HG03571 (cell line): ENCODE measurements around the gene FOXP4.

Experiments used
- ATAC-seq: cut with Tn5 transposase; IDR thresholded peaks from one replicate; pipeline ENCODE4 v1.9.1; 2021; ENCODE audit not compliant: unreplicated experiment

FOXP4 gene

DNA sequence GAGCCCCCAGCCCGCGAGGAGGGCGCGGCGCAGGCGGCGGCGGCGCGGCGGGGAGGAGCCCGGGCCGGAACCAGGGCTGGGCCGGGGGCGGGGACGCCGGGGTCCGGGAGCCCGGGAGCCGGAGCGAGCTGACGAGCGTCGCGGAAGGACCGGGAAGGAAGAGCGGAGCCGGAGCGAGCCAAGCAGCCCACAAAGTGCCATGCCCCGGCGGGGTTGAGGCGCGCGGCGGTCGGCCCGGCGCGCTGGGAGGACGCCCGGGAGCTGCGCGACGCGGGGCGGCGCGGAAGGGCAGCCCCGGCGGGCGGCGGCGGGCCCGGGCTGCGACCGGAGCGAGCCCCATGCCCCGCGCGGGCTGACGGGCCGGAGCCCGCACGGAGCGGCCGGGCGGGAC, 289 bp downstream of the FOXP4 start:
- peak; percentile 38 for ATAC-seq

DNA sequence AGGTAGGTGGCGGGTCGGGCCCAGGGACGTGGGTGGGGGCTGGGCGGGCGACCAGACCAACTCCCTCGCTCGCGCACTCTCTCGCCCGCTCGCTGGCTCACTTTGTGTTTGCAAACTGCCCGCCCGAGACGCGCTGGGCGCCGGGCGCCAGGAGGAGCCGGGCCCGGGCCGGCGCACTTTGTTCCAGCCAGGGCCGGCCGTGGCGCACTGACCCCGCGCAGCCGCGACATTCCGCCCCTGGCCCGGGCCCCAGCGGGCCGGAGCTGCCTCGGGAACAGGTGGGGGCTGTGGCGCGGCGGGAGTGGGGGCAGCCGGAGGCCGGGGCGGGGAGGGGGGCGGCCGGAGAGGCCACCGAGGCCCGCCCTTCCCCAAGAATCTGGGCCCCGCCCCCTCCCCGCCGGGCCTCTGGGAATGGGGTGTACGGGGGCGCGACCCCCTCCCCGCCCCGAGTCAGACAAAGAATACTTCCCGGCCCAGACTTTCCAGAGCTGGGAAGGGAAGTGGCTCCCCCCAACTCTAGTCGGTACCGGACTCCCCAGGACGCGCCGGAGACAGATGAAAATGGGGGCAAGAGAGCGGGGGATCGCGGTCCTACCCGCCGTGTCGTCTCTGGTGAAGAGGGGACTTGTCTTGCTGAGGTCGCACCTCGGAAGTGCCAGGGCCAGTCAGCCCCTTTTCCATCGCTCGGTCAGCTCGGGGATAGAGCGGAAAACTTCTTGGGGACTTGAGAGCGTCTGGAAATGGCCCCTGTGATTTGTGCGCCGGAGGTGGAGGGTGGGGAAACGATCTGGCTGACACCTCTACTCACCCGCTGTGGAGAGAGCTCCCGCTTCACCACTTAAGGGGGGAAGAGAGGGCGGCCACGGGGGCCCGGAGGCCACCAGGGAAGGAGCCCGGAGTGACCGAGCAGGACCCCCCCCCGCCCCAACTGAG, 951 bp downstream of the FOXP4 start:
- peak; percentile 10 for ATAC-seq

DNA sequence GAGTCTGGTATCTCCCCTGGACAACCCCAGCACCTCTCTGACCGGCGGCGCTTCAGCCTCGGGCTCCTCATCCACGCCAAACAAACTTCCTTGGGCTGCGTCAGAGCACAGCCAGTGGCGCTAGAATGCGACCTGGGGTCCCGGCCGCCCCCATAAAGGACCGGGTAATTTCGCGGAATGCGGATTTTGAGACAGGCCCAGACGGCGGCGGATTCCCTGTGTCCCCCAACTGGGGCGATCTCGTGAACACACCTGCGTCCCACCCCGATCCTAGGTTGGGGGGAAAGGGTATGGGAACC, 1.6 kb downstream of the FOXP4 start:
- no peak for ATAC-seq

DNA sequence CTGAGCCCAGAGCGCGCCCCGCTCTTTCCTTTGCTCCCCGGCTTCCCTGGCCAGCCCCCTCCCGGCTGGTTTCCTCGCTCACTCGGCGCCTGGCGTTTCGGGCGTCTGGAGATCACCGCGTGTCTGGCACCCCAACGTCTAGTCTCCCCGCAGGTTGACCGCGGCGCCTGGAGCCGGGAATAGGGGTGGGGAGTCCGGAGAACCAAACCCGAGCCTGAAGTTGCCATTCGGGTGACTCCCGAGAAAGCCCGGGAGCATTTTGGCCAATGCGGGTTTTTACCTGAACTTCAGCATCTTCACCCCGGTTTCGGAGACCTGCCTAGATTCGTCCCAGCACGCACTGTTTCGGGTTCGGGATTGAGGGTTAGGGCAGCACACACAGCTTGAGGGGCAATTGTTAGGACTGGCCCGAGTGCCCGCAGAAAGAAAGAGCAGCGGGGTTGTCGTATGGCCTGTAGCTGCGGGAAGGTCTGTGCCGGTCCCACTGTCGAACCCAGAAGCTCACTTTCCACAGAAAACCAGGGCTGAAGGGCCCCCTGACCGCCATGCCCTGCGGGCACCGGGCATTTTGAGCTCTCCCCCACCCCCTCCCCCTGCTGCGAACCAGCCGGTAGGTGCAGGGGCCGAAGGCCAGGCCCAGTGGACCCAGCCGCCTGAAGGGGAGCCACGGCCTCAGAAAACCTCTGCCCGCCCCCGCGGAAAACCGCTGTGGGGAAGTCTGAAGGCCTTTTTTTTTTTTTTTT, 2.1 kb downstream of the FOXP4 start:
- no peak for ATAC-seq

DNA sequence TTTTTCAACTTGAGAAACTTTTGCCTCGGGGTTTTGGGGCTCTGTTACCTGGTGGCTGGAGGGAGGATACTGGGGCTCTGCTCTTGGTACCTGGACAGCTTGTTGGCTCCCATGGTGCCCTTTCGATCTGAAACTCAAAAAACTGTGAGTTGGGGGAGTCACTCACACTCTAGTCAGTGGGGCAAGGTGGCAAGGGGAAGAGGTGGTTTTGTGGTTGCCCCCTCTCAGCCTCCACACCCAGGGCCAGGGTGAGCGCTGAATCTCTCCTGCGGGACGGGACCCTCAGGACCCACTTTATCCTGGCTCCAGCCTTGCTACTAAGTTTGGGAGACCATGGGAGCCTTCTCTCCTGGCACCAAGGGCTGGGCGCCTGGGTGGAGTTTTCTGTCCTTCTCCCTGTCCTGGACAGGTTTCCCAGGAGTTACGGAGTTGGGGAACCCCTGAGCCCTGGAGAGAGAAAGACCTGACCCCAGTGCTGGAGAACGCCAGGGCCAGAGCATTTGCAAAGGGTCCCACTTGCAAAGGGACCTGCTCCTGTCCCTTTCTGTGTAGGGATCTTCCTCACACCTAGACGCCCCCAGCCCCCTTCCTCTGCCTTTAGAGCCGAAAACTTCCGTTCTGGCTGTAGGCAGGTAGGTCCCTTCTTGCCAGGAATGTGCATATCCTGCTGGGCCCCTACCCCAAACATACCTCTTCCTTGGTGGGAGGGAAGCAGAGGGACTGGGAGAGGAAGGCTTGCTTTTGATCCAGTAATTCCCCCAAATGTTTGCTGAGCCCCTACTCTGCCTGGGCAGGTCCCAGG, 2.9 kb downstream of the FOXP4 start:
- ATAC-seq: no peak

DNA sequence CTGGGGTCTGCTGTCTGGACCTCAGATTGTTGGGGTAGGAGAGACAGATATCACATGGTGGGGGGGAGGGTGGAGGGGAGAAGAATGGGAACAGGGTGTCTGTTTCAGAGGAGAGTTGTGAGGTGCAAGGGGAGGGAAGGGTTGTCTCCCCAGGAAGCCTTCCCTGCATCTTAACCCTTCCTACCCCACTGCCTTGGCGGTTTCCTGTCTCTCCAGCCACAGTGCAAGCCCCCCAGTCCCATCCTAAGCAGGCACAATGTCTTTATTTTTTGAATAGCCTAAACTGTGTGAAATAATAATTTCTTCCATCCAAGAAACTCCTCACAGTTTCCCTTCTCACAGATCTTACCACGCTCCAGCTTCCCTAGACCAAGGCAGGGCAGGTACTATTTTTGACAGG, 3.5 kb downstream of the FOXP4 start:
- ATAC-seq: no peak

DNA sequence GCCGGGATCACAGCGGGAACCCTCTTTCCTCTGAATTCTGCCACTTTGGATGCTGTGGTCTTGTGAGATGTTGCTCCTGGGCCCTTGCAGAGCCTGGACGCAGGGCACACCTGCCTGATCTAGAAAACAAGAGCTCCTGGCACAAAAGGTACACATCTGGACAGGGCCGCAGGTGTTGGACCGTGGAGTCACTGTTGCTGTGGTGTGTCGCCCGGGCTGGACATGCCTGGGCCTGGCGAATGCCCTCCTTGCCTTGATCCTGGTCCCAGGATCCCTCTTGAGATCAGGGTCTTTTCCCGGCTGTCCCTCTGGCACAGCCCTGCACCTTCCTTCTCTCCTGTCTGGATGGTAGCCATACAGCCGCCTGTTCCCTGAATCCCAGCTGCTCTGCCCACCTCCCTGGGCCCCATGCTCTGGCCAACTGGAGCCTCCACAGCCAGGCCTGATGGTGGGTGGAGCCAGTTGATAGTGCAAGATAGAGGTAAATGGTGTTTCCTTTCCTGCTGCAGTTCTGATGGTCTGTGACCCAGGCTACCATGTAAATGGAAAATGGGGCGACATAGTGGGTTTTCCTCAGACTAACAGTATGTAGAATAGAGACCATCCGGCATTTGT, 5.0 kb downstream of the FOXP4 start:
- ATAC-seq: no peak

DNA sequence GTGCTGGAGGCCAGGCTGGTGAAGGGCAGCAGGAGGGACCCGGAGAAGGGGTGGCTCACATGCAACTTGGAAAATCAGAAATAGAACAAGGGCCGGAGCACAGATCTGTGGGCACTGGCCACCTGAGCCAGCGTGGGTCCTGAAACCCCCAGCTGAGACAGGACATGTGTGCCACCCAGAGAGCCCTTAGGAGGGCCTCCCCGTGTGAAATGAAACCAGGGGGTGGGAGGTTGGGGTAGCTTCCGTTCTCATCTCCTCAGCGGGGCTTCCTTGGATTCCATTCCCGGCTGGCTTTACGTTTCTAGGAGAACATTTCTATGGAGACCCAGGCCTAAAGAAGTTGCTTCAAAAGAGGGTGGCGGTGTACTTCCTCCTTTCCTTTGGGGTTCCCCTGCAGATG, 5.7 kb downstream of the FOXP4 start:
- no peak for ATAC-seq

DNA sequence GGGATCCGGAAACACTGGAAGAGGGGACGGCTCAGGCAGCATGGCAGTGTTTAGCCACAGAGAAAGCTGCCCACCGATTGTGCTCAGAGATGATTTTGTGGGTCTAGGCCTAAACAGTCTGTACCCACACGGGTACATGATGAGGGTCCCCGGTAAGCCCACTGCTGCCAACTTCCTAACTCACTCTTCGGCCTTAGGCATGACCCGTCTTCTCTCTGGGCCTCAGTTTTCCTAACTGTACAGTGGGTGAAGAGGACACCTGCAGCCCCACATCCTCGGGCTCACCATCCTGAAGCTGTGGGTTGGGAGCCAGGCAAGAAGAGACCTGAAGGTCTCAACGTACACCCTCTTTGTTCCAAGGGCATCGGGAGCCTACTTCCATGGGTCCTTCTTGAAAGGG, 6.5 kb downstream of the FOXP4 start:
- ATAC-seq: no peak

DNA sequence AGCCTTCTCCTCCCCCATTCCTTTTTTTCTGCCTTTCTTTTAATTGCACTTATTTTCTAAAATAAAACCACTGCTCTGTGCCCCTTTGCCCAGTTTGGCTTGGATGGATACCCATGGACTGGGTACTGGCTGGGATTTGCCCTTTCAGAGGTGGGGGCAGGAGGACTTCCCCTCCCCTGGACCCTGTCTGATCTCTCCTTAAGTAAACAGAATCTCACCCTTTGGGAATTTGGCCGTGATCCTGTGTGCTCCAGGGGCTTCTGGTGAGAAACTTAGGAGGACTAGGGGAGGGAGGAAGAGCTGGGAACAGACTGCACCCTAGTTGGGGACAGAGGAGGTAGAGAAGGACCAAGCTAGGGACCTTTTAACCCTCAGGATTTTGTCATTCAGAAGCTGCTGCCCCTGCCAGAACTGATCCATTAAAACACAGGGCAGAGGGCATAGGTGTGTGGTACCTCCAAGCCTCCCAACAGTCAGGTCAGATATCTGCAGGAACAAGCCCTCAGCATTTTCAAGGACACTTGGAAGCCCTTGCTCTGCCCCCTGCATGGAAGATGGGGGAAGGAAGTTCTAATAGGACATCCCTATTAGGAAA, 7.3 kb downstream of the FOXP4 start:
- no peak for ATAC-seq

DNA sequence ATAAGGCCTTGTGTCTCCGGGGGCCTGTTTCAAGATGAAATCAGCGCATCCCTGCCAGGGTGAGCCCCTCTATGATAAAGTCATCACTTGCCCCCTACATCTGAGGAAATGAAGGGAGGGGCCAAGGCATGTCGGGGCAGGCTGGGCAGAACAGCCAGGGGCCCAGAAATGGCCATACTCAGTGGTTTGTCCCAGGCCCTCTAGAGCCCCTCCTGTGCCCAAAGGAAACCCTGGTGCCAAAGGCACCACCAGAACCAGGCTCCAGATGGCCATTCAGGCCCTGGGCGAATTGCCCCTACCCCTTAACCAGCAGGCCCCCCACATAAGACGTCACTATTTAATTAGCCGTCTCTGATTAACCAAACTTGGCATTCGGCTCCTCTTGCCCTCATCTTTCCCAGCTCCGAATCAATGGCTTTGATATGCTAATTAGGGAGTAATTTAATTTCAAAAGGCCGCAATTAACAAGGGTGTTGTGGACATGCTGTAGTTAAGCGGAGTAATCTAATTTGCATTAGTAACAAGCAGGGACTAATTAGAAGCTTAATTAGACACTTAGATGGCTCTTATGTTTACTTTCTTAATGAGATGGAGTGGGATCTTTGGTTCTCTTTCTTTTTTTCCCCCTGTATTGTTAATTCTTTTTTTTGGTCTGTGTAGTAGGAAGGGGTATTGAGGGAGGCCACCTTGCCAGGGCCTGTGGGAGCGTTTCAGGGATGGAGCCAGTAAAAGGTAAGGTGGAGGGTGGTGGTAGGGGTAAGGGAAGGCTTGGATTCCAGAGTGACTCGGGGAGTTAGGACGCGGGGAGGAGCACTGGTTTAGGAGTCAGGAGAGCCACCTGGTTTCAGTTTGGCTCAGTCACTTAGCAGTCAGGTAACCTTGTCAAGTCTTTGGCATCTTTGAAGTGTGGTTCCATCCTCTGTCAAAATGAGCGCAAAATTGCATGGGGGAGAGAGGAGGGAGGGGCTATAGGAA, 9.4 kb downstream of the FOXP4 start:
- ATAC-seq: no peak

DNA sequence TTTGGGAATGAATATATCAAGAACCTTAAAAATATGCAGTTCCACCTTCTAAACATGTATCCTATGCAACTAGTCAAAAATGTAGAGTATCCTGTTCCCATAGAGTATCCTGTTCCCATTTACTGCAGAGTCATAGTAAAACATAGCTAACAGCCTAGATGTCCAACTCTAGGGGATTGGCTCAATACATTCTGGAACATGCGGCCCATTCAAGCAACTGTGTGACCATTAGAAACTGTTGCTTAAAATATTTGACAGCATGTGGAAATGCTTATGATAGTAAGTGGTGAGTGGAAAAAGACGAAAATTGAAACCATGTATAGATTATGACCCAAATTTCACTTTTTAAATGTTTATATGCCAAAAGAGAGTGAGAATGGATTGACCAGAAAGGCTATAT, 11.2 kb downstream of the FOXP4 start:
- ATAC-seq: no peak

DNA sequence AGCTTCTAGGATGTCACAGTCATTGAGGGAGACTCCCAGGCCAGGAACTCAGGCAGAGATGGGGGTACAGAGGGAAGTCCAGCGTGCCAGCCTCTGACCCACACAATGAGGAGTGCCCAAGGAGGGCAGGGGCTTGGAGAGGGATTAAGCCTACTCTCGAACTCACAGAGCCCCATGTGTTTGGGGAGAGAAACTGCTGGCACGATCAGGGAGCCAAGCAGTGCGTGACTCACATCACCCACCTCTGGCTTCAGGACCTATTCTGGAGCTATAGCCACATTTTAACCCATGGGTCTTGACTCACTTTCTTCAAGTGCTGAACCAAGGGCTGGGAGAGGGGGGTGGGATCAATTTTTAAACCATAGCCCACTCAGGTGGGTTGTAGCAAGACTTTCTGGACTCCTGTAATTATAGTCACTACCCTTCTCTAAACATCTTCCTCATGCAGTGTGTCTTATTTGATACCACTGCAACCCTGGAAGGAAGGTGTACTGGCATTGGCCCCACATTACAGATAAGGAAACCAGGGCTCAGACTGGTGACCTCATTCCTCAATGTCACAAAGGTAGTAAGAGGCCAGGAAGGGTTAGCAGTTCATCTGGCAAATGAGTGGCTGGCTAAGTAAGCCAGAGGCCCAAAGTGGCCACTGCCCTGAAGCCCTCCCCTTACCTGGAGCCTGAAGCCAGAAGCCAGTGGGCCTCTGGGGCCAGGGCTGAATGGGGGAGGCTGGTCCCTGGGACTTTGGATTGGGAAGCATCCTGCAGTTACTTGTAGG, 12.0 kb downstream of the FOXP4 start:
- no peak for ATAC-seq

DNA sequence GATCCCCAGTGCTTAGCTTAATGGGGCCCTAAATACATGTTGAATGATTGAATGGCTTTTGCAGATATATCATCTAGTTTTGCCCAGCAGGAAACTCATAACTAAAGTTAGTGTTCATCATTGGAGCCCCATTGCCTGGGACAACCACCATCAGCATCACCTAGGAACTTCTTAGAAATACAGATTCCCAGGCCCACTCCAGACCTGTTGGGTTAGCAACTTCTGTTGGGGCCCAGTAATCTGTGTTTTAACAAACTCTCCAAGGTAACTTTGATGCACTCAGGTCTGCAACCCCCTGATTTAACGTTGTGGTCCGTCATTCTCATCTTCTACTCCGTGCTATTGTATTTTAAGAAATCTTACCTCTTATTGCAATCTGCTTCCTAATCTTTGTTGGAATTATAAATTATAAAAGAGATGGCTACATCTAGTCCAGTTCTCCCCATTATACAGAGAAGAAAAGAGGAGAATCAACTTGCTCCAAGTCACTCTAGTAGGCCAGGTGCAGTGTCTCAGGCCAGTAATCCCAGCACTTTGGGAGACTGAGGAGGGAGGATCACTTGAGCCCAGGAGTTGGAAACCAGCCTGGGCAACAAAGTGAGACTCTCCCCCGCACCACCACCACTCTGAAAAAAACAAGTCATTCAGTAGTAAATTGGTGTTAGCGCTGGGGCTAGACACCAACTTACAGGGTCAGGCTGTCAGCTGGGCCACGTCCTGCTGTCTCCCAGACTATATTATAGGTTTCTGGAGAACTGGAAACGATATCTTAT, 13.7 kb downstream of the FOXP4 start:
- ATAC-seq: no peak

DNA sequence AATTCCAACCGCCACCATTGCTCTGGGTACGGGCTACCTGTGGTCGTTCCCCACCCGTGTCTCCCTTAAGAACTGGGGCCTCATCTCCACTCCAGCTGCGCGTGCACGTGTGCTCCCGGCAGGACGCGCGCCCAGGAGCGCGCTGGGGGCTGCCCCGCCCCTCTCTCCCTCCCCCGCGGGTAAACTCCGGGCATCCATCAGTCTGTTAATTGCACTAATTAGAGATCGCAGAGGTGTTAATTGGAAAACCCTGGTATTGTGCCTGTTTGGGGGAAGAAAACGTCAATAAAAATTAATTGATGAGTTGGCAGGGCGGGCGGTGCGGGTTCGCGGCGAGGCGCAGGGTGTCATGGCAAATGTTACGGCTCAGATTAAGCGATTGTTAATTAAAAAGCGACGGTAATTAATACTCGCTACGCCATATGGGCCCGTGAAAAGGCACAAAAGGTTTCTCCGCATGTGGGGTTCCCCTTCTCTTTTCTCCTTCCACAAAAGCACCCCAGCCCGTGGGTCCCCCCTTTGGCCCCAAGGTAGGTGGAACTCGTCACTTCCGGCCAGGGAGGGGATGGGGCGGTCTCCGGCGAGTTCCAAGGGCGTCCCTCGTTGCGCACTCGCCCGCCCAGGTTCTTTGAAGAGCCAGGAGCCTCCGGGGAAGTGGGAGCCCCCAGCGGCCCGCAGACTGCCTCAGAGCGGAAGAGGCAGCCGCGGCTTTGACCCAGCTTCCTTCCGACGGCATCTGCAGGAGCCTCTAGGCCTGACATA, 14.4 kb downstream of the FOXP4 start:
- ATAC-seq: peak; percentile 65

DNA sequence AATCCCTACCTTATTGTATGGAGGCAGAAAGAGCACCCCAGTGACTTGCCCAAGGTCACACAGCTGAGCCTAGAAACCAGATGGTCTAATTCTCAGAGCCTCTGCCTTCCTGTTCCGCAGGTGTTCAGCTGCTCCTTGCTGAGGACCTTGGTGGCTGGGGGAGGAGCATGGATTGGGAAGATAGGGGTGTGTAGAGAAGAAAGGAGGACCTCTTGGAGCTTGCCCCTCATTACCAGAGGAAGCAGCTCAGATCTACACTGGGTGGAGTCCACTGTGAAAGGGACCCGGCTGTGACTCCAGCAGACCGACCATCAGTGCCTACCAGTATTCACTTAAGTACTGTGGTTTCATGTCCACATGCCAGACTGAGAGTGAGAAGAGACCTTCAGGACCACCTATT, 15.2 kb downstream of the FOXP4 start:
- ATAC-seq: no peak
